Effector memory CD4-positive, alpha-beta T cell (primary cell): ENCODE measurements around the gene FHL3.
"Not testable (repeated sequence)": the region's sequence is repeated elsewhere in the genome, so short reads cannot be mapped to it uniquely, and the experiment has no call there.

Experiments
- DNase-seq, 3 donors: peaks; one replicate each; pipeline ENCODE4 v3.0.0-alpha.2; 2020
- H3K27ac ChIP-seq: 2 replicates; pipeline ENCODE4 v1.7.0; 2013; ENCODE audit warnings: mild to moderate bottlenecking, low read length, moderate library complexity; ENCODE audit not compliant: insufficient read depth, poor library complexity, severe bottlenecking
- H3K27me3 ChIP-seq: replicated peaks from 2 replicates; pipeline ENCODE4 v1.7.0; 2013; ENCODE audit warnings: mild to moderate bottlenecking, low read length; ENCODE audit not compliant: insufficient read depth, control insufficient read depth, poor library complexity, severe bottlenecking
- H3K36me3 ChIP-seq: 2 replicates; pipeline ENCODE4 v1.7.0; 2013; ENCODE audit warnings: mild to moderate bottlenecking, low read length, moderate library complexity; ENCODE audit not compliant: control insufficient read depth, insufficient read depth
- H3K4me1 ChIP-seq: 2 replicates; pipeline ENCODE4 v1.7.0; 2013; ENCODE audit warnings: low read length, mild to moderate bottlenecking; ENCODE audit not compliant: control insufficient read depth, insufficient read depth, poor library complexity, severe bottlenecking
- H3K4me3 ChIP-seq: 2 replicates; pipeline ENCODE4 v1.7.0; 2013; ENCODE audit warnings: low read length, low read depth, mild to moderate bottlenecking; ENCODE audit not compliant: insufficient read depth, poor library complexity, severe bottlenecking
- H3K9me3 ChIP-seq: 2 replicates; pipeline ENCODE4 v1.7.0; 2013; ENCODE audit warnings: mild to moderate bottlenecking, low read length, moderate library complexity; ENCODE audit not compliant: control insufficient read depth

The FHL3 gene

GRCh38 chr1:38032992-38033391, 27.7 kb upstream of the FHL3 start:
- DNase-seq, H3K4me3 ChIP-seq, H3K27ac ChIP-seq, H3K27me3 ChIP-seq, H3K9me3 ChIP-seq, H3K36me3 ChIP-seq: not testable (repeated sequence)
- H3K4me1 ChIP-seq: peaks cover 18% of the 10 kb centered on the region

- no peaks in the 10 kb centered on the region for H3K27me3 ChIP-seq
- H3K36me3 ChIP-seq: no peaks in the 10 kb centered on the region
- no peak overlapping the region for H3K4me3 ChIP-seq
- H3K4me1 ChIP-seq: peaks cover 18% of the 10 kb centered on the region
- no peak for DNase-seq
- H3K27ac ChIP-seq: no peak overlapping the region
- no peaks in the 10 kb centered on the region for H3K9me3 ChIP-seq
Measured at GRCh38 chr1:38031513-38031866, 26.2 kb upstream of the FHL3 start.

GRCh38 chr1:38030596-38031512, 25.5 kb upstream of the FHL3 start:
- Histone ChIP-seq H3K27ac (no peak overlapping the region), H3K27me3 (no peaks in the 10 kb centered on the region), H3K4me1 (peaks cover 18% of the 10 kb centered on the region), H3K36me3 (peaks cover 4% of the 10 kb centered on the region), H3K4me3 (no peak overlapping the region), H3K9me3 (no peaks in the 10 kb centered on the region)
- DNase-seq: no peak

- Histone ChIP-seq H3K27ac (no peak overlapping the region), H3K27me3 (no peaks in the 10 kb centered on the region), H3K36me3 (peaks cover 13% of the 10 kb centered on the region), H3K4me3 (no peak overlapping the region), H3K9me3 (no peaks in the 10 kb centered on the region), H3K4me1 (peaks cover 18% of the 10 kb centered on the region)
- DNase-seq: no peak
Measured at GRCh38 chr1:38029685-38030511, 24.6 kb upstream of the FHL3 start.

GRCh38 chr1:38029081-38029681, 23.9 kb upstream of the FHL3 start:
- DNase-seq: no peak
- H3K9me3 ChIP-seq: no peaks in the 10 kb centered on the region

GRCh38 chr1:38028671-38029070, 23.4 kb upstream of the FHL3 start:
- no peak overlapping the region for H3K27ac ChIP-seq
- no peak overlapping the region for H3K4me3 ChIP-seq
- H3K36me3 ChIP-seq: peaks cover 22% of the 10 kb centered on the region
- no peak for DNase-seq
- H3K9me3 ChIP-seq: no peaks in the 10 kb centered on the region
- no peaks in the 10 kb centered on the region for H3K27me3 ChIP-seq
- H3K4me1 ChIP-seq: peaks cover 18% of the 10 kb centered on the region

More at GRCh38 chr1:38029081-38029681, 23.9 kb upstream of the FHL3 start:
- H3K27me3 ChIP-seq: no peaks in the 10 kb centered on the region
- no peak overlapping the region for H3K27ac ChIP-seq
- peaks cover 17% of the 10 kb centered on the region for H3K36me3 ChIP-seq
- H3K4me3 ChIP-seq: no peak overlapping the region
- peaks cover 18% of the 10 kb centered on the region for H3K4me1 ChIP-seq

- DNase-seq: no peak
- Histone ChIP-seq H3K27ac (no peak overlapping the region), H3K9me3 (no peaks in the 10 kb centered on the region), H3K4me3 (no peak overlapping the region), H3K27me3 (no peaks in the 10 kb centered on the region), H3K4me1 (peaks cover 18% of the 10 kb centered on the region), H3K36me3 (peaks cover 26% of the 10 kb centered on the region)
Measured at GRCh38 chr1:38028105-38028591, 22.8 kb upstream of the FHL3 start.

GRCh38 chr1:38027201-38028104, 22.1 kb upstream of the FHL3 start:
- Histone ChIP-seq H3K36me3 (peaks cover 32% of the 10 kb centered on the region), H3K4me1 (peaks cover 18% of the 10 kb centered on the region), H3K9me3 (no peaks in the 10 kb centered on the region), H3K27ac (no peak overlapping the region), H3K4me3 (no peak overlapping the region), H3K27me3 (no peaks in the 10 kb centered on the region)
- DNase-seq: no peak

GRCh38 chr1:38026592-38027200, 21.4 kb upstream of the FHL3 start:
- H3K36me3 ChIP-seq: peaks cover 32% of the 10 kb centered on the region
- H3K27me3 ChIP-seq: no peaks in the 10 kb centered on the region
- no peak overlapping the region for H3K4me3 ChIP-seq
- H3K9me3 ChIP-seq: no peaks in the 10 kb centered on the region
- peaks cover 18% of the 10 kb centered on the region for H3K4me1 ChIP-seq
- no peak overlapping the region for H3K27ac ChIP-seq
- DNase-seq: no peak
